Stimulated activated CD8-positive, alpha-beta memory T cell treated with anti-CD3 and anti-CD28 coated beads, Interleukin-15, amount 100 ng/mL, for 4 hours (primary cell): Measurements from ENCODE around the gene ENTPD6.
"Not testable (repeated sequence)": the region's sequence is repeated elsewhere in the genome, so short reads cannot be mapped to it uniquely, and the experiment has no call there.

Experiments used
- DNase-seq, 2 donors: peaks; one replicate each; pipeline ENCODE4 v3.0.0-alpha.2; 2020; ENCODE audit warnings: low read depth in 2 of 2

Gene ENTPD6

GRCh38 chr20:25223765-25224720 lies 28.5 kb downstream of the ENTPD6 start:
- DNase-seq: no peak

- no peak for DNase-seq
Measured at GRCh38 chr20:25224941-25225340, 29.4 kb downstream of the ENTPD6 start.

- DNase-seq: no peak
Measured at GRCh38 chr20:25225642-25226432, 30.3 kb downstream of the ENTPD6 start.

- no peak for DNase-seq
Measured at GRCh38 chr20:25226433-25227316, 31.2 kb downstream of the ENTPD6 start.

- no peak for DNase-seq
Measured at GRCh38 chr20:25227317-25227831, 31.9 kb downstream of the ENTPD6 start.

GRCh38 chr20:25229486-25230165 lies 34.1 kb downstream of the ENTPD6 start:
- DNase-seq: no peak

- DNase-seq: no peak
Measured at GRCh38 chr20:25230166-25230831, 34.8 kb downstream of the ENTPD6 start.

- no peak for DNase-seq
Measured at GRCh38 chr20:25233016-25233772, 37.7 kb downstream of the ENTPD6 start.

- DNase-seq: not testable (repeated sequence)
Measured at GRCh38 chr20:25234009-25234849, 38.7 kb downstream of the ENTPD6 start.

- no peak for DNase-seq
Measured at GRCh38 chr20:25236450-25237304, 41.2 kb downstream of the ENTPD6 start.

GRCh38 chr20:25237610-25238318 lies 42.3 kb downstream of the ENTPD6 start:
- DNase-seq: peak in 1 of 2 donors; percentile 10

- DNase-seq: no peak
Measured at GRCh38 chr20:25238319-25239037, 43.0 kb downstream of the ENTPD6 start.

GRCh38 chr20:25239387-25240370 lies 44.2 kb downstream of the ENTPD6 start:
- no peak for DNase-seq

GRCh38 chr20:25240851-25241658 lies 45.5 kb downstream of the ENTPD6 start:
- not testable (repeated sequence) for DNase-seq
